Testis (tissue), 2 donors: ENCODE results near the gene PDIA4.
"Not testable (repeated sequence)": the region's sequence is repeated elsewhere in the genome, so short reads cannot be mapped to it uniquely, and the experiment has no call there.

Source experiments
- POLR2A ChIP-seq: fragments of 450-650 bp; IDR thresholded peaks from one replicate; pipeline ENCODE4 v1.6.1; 2017; ENCODE audit warnings: antibody characterized with exemption, mild to moderate bottlenecking, moderate library complexity
- TF ChIP-seq, protein P1 (sequence below), 3 experiments: fragments of 450-650 bp in 2 of 3; fragments of 200-600 bp in 1 of 3; sonication (generic) in 1 of 3; IDR thresholded peaks; one replicate each; pipeline ENCODE4 v1.5.1; 2016 to 2019; ENCODE audit warnings: antibody characterized with exemption in 3 of 3, mild to moderate bottlenecking in 2 of 3, moderate library complexity in 1 of 3

DNA sequence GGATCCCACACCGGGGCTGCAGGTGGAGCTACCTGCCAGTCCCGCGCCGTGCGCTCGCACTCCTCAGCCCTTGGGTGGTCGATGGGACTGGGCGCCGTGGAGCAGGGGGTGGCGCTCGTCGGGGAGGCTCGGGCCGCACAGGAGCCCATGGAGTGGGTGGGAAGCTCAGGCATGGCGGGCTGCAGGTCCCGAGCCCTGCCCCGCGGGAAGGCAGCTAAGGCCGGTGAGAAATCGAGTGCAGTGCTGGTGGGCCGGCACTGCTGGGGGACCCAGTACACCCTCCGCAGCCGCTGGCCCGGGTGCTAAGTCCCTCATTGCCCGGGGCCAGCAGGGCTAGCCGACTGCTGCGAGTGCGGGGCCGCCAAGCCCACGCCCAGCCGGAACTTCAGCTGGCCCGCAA lies 10.3 kb upstream of the PDIA4 start:
- TF ChIP-seq POLR2A: not testable (repeated sequence)
- TF ChIP-seq, protein P1, sequence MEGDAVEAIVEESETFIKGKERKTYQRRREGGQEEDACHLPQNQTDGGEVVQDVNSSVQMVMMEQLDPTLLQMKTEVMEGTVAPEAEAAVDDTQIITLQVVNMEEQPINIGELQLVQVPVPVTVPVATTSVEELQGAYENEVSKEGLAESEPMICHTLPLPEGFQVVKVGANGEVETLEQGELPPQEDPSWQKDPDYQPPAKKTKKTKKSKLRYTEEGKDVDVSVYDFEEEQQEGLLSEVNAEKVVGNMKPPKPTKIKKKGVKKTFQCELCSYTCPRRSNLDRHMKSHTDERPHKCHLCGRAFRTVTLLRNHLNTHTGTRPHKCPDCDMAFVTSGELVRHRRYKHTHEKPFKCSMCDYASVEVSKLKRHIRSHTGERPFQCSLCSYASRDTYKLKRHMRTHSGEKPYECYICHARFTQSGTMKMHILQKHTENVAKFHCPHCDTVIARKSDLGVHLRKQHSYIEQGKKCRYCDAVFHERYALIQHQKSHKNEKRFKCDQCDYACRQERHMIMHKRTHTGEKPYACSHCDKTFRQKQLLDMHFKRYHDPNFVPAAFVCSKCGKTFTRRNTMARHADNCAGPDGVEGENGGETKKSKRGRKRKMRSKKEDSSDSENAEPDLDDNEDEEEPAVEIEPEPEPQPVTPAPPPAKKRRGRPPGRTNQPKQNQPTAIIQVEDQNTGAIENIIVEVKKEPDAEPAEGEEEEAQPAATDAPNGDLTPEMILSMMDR (IDR thresholded peaks at IDR 0.05): not testable (repeated sequence)
